Measurements from ENCODE around the gene CLSTN1.
"Not testable (repeated sequence)": the region's sequence is repeated elsewhere in the genome, so short reads cannot be mapped to it uniquely, and the experiment has no call there.

CLSTN1 gene

GRCh38 chr1:9825093-9826074, 1.6 kb upstream of the CLSTN1 start:
- ATAC-seq (peak; percentile 51), DNase-seq (peak; percentile 42)

GRCh38 chr1:9824702-9825089, 931 bp upstream of the CLSTN1 start:
- DNase-seq (no peak), ATAC-seq (no peak)

GRCh38 chr1:9823693-9823942, 147 bp downstream of the CLSTN1 start:
- ATAC-seq (peak; percentile 6), DNase-seq (no peak)

GRCh38 chr1:9822897-9823692, 670 bp downstream of the CLSTN1 start:
- DNase-seq (peak; percentile 54), ATAC-seq (peak; percentile 20)

GRCh38 chr1:9822490-9822889, 1.3 kb downstream of the CLSTN1 start:
- ATAC-seq, result no peak
- no peak for DNase-seq

GRCh38 chr1:9821710-9822109, 2.1 kb downstream of the CLSTN1 start:
- DNase-seq (no peak), ATAC-seq (no peak)

GRCh38 chr1:9820521-9820920, 3.2 kb downstream of the CLSTN1 start:
- no peak for ATAC-seq
- no peak for DNase-seq

- DNase-seq (no peak), ATAC-seq (no peak)
These were observed 6.0 kb downstream of the CLSTN1 start for GRCh38 chr1:9817734-9818133.

- DNase-seq (no peak), ATAC-seq (no peak)
These were observed 7.6 kb downstream of the CLSTN1 start for GRCh38 chr1:9816199-9816598.

- ATAC-seq, result no peak
- no peak for DNase-seq
These were observed 8.6 kb downstream of the CLSTN1 start for GRCh38 chr1:9815150-9815549.

- DNase-seq, result no peak
- no peak for ATAC-seq
These were observed 9.1 kb downstream of the CLSTN1 start for GRCh38 chr1:9814619-9815018.

GRCh38 chr1:9811239-9811966, 12.4 kb downstream of the CLSTN1 start:
- ATAC-seq, result no peak
- no peak for DNase-seq

GRCh38 chr1:9809100-9809510, 14.7 kb downstream of the CLSTN1 start:
- no peak for ATAC-seq
- no peak for DNase-seq

GRCh38 chr1:9808459-9808858, 15.3 kb downstream of the CLSTN1 start:
- DNase-seq (no peak), ATAC-seq (no peak)

- ATAC-seq (no peak), DNase-seq (peak; percentile 8)
These were observed 16.2 kb downstream of the CLSTN1 start for GRCh38 chr1:9807541-9807940.

GRCh38 chr1:9805972-9806371, 17.8 kb downstream of the CLSTN1 start:
- not testable (repeated sequence) for DNase-seq, ATAC-seq

- no peak for DNase-seq
- ATAC-seq, result no peak
These were observed 18.7 kb downstream of the CLSTN1 start for GRCh38 chr1:9805006-9805508.

GRCh38 chr1:9803003-9803918, 20.5 kb downstream of the CLSTN1 start:
- ATAC-seq, DNase-seq: not testable (repeated sequence)

- ATAC-seq, result no peak
These were observed 21.9 kb downstream of the CLSTN1 start for GRCh38 chr1:9801909-9802308.

GRCh38 chr1:9798236-9799130, 25.3 kb downstream of the CLSTN1 start:
- no peak for DNase-seq
- no peak for ATAC-seq

More at GRCh38 chr1:9801909-9802308, 21.9 kb downstream of the CLSTN1 start:
- no peak for DNase-seq

Data from stimulated activated naive CD8-positive, alpha-beta T cell treated with anti-CD3 and anti-CD28 coated beads, Interleukin-15, Interleukin-2, amounts not matched to agents 100 U/mL and 50 U/mL, for 24 hours (primary cell).